Measurements from ENCODE around the gene BCLAF1.

DNA sequence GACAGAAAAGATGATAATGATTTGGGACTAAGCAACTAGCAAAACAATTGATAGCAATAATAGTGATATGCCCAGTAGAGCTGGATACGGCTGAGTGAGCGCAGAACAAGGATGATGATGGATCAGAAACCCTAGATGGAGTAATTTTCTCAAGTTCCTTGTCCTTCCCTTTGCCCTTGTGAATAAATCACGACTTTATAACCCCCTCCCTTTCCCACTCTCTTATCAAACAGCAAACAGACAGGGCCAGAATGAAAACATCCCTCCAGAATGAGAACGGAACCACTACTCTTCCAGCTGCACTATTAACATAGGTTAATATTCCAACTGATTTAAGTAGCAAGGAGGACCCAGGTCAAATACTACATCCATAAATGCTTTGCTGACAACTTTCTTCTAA, 38.3 kb downstream of the BCLAF1 start:
- TF ChIP-seq, protein P1, sequence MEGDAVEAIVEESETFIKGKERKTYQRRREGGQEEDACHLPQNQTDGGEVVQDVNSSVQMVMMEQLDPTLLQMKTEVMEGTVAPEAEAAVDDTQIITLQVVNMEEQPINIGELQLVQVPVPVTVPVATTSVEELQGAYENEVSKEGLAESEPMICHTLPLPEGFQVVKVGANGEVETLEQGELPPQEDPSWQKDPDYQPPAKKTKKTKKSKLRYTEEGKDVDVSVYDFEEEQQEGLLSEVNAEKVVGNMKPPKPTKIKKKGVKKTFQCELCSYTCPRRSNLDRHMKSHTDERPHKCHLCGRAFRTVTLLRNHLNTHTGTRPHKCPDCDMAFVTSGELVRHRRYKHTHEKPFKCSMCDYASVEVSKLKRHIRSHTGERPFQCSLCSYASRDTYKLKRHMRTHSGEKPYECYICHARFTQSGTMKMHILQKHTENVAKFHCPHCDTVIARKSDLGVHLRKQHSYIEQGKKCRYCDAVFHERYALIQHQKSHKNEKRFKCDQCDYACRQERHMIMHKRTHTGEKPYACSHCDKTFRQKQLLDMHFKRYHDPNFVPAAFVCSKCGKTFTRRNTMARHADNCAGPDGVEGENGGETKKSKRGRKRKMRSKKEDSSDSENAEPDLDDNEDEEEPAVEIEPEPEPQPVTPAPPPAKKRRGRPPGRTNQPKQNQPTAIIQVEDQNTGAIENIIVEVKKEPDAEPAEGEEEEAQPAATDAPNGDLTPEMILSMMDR (IDR thresholded peaks at IDR 0.05), result no peak
- TF ChIP-seq EP300 (IDR thresholded peaks at IDR 0.05; ENCODE audit: low read depth) (no peak), POLR2A (IDR thresholded peaks at IDR 0.05) (no peak)
